8988T (cell line): Measurements from ENCODE around the gene MRPL17.

Source experiments
- DNase-seq: peaks from one replicate; pipeline ENCODE4 v3.0.0; 2011

Gene MRPL17

DNA sequence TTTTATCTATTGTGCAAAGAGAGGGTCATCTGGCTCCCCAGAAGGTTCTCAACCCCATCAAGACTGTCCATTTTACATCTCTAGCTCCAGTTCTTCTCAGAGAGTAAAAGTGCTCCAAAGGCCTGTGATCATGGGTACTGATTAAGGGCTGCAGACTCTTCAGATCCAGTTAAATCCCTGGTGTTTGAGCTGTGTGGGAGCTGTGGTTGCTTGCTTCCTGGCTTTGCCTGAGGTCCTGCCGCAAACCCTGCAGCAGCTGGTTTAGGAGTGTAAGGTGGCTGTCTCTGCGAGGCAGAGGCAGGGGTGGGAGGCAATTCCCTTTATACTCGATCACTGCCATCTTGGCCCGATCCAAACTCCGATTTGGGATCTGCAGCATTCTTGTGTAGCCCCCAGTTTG, 1.2 kb downstream of the MRPL17 start:
- no peak for DNase-seq

DNA sequence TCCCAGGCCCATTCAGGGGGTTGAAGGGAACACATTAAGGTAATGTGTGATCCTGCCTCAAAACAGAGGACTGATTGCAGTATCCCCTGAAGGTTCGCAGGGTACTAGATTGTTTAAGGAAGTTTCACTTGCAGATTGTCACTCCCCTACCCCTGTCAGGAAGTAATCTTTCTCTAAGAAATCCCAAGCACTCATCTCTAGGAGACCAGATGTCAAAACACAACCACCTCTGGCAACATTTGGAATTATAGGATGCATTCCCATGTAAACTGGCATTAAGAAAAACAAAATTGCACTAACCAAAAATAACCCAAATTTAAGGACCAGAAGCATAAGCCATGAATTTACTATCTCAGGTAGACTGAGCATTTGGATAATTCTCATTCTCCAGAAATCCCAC, 1.6 kb downstream of the MRPL17 start:
- DNase-seq, result no peak

DNA sequence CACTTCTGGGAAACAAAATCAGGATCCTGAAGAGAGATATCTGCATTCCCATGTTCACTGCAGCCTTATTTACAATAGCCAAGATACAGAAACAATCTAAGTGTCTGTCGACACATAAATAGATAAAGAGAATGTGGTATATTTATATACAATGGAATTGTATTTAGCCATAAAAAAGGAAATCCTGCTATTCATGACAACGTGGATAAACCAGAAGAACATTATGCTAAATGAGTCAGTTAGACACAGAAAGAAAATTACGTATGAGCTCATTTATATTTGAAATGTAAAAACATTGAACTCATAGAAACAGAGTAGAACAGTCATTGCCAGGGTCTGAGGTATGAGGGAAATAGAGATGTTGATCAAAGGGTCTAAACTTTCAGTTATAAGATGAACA, 6.1 kb downstream of the MRPL17 start:
- no peak for DNase-seq

DNA sequence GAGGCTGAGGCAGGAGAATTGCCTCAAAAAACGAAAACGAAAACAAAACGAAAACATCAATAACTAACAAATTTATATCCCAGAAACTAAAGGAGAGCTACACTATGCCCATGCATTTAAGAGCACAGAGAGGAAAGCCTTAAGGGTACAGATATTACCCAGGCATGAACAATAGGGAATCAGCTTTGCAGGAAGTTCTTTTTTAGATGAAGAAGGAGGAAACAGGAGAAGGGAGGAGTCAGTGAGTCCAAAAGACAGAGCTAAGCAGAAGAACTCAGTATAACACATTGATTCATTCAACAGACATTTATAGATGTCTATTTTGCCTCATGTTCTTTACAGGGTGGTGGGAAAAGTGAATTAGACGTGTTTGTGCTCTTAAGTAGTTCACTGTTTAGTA, 8.3 kb downstream of the MRPL17 start:
- DNase-seq, result no peak

DNA sequence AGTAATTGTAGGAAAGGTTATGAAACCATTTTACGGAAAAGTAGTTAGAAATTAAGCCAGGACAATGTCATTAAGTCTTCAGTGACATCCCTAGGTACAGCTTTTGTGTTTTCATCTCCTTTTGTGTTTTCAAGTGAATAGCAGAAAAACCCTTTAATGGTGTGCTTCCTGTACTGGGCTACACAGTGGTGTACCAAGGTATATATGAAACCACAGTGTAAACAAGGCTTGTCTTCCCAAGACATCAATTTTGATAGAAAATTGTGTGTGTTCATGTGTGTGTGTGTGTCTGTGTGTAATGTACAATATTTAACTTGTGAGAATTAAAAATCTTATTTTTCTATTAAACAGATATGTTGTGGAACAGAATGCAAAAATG, 8.9 kb downstream of the MRPL17 start:
- no peak for DNase-seq

DNA sequence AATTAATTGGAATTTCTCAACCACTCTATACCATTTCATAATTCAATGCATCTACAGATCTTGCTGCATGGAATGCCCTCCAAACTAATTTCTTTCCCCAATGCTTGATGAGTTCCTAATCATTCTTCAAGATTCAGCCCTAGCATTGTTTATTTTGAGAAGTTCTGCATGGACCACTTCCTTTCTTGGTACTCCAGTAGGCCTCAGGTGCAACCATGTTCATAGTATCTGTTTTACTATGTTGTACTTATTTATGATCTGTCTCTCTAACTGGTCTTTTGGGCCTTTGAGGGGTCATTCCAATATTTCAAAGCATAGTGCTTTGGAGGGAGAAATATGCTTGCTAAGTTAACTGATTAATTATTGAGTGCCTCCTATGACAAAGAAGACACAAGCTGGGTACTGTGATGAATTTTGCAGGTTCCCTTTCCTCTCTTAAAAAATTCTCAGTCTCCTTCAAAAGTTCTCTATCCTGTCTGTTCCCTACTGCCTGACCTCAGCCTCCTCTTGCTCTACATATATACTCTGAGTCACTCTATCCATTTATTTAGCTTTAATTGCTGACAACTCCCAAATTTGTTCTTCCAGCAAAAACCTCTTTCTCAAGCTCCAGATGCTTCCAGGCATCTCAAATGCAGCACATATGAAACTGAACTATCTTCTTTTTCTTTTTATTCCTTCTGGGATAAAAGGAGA, 9.5 kb downstream of the MRPL17 start:
- no peak for DNase-seq

DNA sequence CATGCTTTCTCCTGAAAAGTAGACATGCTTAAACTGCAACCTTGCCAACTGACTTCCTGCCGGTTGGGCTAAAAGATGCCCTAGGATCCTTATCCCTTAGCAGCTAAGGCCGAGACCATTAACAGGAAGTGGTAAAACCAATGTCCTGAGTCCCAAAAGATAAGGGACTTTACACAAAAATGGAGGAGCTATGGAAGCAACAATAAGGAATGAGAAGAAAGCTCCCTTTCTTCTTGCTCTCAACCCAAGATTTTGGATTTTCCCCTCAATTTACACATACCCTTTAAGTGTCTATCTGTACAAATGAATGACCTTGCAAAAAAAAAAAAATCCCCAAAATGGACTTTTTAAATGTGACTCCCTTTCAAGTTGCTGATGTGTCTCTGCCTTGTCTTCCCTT, 11.1 kb downstream of the MRPL17 start:
- DNase-seq, result no peak

DNA sequence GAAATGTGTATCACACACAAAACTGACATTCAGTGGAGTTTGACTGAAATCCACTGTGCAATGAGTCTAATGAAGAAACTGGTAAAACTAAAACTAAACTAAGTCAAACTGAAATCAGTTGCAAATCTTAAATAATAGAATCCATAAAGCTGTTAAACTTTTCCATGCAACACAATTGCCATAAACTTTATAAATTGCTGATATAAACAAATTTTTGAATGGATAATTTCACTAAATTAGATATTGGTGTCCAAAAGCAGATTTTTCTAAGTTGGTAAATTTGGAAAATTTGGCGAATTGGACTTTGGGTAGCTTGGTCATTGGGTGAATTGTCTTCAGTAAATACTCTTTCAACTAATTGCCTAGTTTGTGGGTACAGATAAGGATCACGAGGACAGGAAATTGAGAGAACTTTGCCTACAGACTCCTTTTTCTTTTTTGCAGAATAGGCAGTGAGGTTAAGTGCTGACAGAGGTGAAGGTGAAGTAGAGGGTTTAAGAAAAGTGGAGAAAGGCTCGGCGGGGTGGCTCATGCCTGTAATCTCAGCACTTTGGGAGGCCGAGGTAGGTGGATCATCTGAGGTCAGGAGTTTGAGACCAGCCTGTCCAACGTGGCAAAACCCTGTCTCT, 12.8 kb downstream of the MRPL17 start:
- no peak for DNase-seq

DNA sequence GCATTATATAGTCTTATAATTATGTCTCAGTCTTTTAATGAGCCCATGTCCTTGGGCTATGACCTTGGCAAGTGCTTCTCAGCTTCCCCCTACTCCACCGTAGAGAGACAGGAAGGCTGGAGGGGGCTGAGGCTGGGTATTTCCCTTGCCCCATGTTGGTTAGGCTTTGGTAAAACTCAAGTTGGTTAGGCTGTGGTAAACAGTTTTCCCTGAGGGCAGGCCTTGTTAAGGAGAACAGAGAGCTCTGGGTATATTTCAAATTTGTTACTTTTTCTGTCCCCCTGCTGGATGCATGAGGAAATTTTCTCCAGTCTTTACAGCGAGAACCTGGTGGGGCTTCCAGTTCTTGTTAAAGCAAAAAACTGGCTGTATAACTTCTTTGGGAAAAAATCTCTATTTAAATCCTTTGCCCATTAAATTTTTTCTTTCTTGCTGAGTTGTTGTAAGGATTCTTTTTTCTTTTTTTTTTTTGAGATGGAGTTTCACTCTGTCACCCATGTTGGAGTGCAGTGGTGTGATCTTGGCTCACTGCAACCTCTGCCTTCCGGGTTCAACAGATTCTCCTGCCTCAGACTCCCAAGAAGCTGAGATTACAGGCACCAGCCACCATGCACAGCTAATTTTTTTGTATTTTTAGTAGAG, 15.3 kb downstream of the MRPL17 start:
- no peak for DNase-seq

DNA sequence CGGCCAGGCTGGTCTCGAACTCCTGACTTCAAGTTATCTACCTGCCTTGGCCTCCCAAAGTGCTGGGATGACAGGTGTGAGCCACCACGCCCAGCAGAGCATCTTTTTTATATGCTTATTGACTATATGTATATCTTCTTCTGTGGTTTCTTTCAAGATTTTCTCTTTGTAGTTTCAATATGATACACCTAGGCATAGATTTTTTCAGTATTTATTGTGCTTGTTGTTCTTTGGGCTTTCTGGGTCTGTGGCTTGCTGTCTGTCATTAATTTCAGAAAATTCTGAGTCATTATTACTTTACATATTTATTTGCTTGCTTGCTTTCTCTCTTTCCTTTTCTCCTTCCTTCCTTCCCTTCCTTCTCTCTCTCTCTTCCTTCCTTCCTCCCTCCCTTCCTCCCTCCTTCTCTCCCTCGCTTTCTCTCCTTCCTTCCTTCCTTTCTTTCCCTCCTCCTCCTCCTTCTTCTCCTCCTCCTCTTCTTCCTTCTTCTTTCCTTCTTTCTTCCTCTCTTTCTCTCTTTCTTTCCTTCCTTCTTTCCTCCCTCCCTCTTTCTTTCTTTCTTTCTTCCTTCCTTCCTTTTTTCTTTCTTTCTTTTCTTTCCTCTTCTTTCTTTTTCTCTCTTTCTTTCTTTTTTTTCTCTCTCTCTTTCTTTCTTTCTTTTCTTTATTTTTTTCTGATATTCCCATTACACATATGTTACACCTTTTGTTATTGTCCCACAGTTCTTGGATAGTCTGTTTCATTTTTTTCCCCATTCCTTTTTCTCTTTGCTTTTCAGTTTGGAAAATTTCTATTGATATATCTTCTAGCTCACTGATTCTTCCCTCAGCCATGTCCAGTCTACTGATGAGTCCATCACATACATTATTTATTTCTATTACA, 16.6 kb downstream of the MRPL17 start:
- DNase-seq, result no peak

DNA sequence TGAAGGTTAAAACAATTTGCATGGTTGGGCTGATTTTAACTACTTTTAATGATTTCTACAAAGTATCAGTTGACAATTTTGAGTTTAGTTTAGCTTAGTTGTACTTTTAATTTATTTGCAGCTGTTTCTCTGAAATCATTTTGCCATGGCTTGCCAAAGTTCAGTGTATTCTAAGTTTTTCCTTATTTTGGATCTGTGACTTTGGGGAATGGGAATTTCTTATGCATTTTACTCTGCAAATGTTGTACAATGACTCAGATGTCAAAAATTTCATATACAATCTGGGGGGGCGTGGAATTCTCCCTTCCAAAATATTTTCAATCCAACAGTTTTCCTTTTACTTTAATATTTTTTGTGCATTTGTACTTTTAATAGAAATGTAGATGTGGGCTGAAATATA, 18.6 kb downstream of the MRPL17 start:
- no peak for DNase-seq

DNA sequence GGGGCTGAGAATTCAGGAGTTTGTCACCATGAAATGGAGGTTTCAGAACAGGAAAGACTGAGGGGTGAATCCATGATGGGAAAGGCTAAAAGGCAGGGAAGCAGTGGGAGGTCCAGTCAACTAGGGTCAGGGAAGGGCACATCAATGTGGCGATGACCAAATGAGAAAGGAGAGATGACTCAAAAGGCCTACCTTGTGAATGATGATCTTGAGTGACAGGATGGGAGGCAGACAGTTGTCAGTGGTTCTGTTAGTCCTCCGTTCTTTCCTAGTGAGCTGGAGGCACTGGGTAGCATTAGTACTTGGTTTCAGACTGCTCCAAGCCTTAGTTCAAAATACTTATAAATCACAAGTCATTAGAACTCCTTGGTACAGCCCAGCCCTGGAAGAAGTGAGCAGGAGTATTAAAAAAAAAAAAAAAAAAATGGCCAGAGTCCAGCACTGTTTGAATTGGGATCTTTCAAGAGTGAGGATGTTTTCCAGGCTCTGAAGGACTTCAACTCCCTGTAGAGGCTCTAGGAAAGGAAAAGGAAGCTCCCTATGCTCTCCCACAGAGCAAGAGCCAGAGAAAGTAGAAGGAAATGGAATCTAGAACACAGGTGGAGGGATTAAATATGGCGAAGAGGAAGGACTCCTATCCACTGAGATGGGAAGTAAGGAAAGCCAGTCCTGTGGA, 19.2 kb downstream of the MRPL17 start:
- no peak for DNase-seq

DNA sequence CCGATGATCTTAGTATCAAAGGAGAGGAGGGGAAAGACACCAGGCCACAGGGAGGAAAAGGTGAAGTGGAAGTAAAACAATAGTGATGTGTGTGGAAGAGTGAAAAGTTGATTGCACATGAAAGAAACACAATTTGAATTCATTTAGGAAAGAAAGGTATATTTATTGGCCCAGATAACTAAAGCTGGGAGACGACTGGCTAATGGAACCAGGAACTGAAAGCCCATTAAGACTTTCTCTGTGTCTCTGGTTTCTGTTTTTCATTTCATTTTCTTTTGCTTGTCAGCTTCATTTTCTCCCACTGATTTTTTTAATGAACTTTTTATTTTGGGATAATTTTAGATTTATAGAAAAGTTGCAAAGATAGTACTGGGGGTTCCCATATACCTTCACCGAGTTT, 22.4 kb downstream of the MRPL17 start:
- DNase-seq, result no peak

DNA sequence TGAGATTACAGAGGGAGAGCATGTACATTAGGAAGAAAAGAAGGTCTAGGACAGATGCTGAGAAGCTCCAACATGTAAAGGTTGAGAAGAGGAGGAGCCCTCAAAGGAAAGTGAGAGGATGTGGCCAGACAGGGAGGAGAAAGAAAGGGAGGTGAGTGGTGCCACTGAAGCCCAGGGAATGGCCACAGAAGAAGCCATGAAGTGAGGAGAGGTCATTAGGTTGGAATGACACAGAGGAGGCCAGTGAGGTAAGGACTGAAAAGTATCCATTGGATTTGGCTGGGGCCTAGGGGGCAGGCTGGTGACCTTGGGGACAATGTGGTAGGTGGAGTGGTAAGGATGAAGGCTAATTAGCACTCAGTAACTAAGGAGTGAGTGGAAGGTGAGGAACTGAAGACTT, 24.5 kb downstream of the MRPL17 start:
- DNase-seq, result no peak

DNA sequence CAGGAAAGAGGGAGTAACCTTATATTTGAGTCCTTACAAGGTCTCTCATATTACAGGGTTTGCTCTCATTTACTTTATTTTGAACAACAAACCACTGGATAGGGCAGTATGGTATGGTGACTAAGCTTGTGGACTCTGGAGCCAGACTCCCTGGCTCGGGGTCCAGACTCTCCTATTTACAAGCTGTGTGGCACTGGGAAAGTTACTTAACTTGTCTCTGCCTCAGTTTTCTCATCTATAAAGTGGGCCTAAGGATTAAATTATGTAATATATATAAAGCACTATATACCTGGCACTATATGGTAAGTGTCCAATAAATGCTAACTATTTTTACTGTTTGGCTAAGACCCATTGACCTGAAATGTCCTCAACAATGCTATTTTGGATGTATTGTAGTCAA, 25.8 kb downstream of the MRPL17 start:
- no peak for DNase-seq

DNA sequence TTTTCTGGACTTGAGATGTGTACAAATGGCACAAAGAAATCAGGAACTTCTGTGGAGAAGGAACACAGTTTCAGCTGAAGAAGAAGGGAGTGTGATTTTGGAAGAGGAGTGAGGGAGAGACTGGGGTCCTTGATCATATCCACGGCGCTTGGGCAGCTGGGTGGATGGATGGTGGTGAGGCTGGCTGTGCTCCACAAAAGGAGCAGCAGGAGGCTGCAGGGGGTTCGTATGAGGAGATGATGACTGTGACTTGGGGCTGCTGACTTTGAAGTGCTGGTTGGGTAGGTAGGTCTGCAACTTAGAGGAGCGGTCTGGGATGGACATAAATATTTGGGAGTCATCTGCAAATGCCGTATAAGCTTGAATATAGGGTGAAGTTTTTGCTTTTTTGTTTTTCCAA, 26.2 kb downstream of the MRPL17 start:
- DNase-seq, result no peak

DNA sequence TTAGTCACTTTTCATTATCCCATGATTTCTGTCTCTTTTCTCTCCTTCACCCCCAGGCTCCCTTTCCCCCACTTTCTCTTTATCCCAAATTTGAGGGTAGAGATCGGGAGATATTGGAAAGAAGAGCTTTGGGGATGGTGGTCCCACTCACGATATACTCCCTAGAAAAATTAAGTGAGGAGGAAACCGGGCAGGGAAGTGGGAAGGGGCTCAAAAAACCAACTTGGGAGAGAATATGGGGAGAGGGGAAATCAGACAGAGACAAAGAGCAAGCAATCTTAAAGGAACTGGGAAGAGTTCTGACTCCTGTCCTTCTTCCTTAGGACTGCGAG, 26.6 kb downstream of the MRPL17 start:
- no peak for DNase-seq

DNA sequence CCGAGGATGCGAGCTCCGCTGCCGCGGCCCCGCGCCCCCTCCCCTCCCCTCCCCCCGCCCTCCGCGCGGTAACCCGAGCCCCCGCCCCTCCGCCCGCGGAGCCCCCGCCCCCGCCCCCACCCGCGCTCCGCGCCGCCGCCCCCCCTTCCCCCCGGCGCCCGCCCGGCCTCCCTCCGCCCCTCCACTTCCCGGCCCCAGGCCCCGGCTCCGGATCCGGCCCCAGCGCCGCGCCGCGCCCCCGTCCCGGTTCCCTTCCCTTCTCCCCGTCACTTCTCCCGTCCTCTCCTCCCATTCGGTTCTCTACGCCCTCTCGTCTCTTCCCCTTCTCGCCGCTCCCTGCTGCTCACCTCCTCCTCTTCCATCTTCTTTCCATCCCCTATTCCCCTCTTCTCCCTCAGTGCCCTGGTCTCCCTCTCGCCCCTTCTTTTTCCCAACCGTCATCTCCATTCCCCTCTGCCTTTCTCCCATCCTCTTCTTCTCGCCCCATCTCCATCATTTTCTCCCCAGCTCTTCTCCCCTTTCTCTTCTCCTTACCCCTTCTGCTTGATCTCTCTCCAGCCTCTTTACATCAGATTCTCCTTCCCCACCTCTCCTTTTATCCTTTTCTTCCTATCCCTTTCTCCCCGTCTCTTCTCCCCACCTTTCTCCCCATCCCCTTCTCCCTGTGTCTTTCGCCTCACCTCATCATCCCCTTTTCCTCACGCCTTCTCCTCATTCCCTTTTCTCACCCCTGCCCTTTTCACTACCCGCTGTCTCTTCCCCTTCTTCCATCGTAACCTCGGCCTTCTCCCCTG, 27.2 kb downstream of the MRPL17 start, which contains the start of gene DCHS1:
Gene DCHS1, minus strand, starts transcription at position 20 of the 794 bp plus-strand sequence. CDS start 14,196 bp downstream, outside the sequence.
- DNase-seq, result no peak

DNA sequence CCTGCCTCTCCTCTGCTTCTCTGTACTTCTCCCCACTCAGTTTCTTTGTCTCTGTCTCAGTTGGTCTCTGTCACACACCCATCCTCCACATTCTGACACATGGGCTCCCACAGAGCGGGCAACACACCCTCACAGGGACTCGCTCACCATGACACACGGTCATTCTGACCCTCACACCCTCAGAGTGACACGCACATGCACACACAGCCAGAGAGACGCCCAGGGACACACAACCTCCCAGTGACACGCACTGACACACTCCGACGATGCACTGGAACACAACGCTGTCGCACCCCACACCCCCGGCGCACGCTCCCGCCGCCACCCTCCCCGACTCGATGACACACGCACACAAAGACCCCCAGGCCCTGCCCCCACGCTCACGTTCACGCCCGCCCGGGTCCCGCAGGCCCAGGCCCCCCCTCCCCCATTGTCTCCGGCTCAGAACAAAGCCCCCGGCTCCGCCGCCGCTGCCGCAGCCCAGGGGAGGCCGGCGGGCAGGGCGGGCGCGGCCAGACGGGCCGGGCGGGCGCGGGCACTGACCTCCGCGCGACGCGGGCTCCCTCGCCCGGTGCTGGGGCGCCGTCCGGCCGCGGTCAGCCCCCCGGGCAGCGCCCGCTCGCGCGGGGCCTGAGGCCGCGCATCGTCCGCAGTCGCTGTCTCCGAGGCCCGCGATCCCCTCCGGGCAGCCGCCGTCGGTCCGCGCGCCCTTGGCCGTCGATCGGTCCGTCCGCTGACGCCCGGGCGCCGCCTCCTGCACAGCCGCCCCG, 27.9 kb downstream of the MRPL17 start:
- DNase-seq, result no peak

DNA sequence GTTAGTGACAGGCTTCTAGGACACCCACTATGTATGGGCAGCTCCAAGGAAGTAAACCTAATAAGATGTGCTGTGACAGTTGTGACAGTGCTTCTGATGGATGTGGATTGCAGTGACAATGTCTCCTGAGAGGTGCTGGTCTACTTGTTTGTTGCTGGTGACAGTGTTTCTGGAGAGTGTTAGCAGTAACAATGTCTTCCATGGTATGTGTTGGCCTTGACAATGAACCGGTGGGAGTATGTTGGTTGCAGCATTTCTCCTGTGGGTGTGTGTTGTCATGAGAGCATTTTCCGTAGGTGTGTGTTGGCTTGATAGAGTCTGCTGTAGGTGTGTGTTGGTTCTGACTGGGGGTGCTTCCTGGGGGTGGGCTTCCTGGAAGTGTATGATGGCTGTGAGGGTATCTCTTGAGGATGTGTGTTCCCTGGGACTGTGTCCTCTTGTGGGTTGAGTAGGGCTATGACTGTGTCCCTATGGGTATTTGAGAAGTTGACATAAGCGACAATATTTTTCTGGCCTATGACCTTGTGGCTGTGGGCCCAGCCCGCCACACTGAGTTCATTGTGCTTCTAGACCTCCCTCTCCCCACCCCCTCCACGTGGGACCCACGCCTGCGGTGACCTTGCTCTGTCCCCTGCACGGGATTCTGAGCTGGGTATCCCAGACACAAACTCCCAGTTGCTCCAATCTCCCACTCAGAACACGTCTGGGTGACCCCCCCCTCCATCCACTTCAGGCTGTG, 28.7 kb downstream of the MRPL17 start:
- DNase-seq, result no peak

DNA sequence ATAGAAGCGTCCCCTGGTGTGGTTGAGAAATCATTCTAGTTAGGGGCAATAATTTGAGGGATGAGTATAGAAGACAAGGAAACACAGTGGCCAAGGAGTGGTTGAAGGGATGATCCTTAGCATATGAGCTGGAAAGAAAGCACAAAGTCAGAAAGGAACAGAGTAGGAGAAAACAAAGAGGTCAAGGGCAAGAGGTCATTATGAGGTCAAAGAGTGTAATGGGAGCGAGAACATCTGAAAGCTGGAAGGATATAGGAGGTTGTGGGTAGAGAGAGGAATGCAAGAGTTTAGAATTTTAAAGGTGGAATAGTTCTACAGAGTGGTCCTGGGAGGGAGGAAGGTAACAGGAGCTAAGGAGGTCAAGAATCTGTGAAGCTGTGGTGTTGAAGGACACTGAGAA, 29.5 kb downstream of the MRPL17 start:
- no peak for DNase-seq
